ENCODE results near the gene RTKN2.

DNA sequence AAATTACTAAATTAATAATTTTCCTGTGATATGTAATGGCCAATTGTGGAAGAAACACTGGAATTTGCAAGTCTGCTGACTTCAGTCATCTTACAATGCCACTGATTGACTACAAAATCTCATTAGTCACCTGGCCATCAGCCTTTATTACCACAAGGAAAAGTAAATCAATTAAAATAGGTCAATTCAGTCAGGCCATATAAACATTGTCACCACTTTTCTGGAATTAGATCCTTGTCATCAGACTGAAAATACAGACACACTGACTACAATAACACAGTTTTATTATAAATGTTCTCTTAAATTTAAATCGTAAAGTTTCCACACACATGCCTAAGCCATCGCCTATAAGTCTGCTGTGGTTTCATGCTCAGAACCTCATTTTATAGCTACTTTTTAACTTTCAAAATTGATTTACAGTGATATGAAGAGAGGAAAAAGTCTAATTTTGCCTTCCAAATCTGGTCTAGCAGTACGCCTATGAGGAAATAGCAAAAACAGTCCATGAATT lies 54.2 kb downstream of the RTKN2 start:
- TF ChIP-seq, protein P1, sequence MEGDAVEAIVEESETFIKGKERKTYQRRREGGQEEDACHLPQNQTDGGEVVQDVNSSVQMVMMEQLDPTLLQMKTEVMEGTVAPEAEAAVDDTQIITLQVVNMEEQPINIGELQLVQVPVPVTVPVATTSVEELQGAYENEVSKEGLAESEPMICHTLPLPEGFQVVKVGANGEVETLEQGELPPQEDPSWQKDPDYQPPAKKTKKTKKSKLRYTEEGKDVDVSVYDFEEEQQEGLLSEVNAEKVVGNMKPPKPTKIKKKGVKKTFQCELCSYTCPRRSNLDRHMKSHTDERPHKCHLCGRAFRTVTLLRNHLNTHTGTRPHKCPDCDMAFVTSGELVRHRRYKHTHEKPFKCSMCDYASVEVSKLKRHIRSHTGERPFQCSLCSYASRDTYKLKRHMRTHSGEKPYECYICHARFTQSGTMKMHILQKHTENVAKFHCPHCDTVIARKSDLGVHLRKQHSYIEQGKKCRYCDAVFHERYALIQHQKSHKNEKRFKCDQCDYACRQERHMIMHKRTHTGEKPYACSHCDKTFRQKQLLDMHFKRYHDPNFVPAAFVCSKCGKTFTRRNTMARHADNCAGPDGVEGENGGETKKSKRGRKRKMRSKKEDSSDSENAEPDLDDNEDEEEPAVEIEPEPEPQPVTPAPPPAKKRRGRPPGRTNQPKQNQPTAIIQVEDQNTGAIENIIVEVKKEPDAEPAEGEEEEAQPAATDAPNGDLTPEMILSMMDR (IDR thresholded peaks at IDR 0.05; ENCODE audit: poor library complexity, severe bottlenecking) = no peak
- no peak for TF ChIP-seq POLR2AphosphoS5 (IDR thresholded peaks at IDR 0.05)
- no peak for TF ChIP-seq EZH2 (IDR thresholded peaks at IDR 0.05; ENCODE audit: borderline replicate concordance, insufficient read depth, low read length, poor library complexity, severe bottlenecking)
- TF ChIP-seq MXI1 (conservative IDR thresholded peaks at IDR 0.05; ENCODE audit: poor library complexity, severe bottlenecking) = no peak
- no peak for TF ChIP-seq TAF1 (IDR thresholded peaks at IDR 0.05; ENCODE audit: low read depth)
- TF ChIP-seq, protein P2, sequence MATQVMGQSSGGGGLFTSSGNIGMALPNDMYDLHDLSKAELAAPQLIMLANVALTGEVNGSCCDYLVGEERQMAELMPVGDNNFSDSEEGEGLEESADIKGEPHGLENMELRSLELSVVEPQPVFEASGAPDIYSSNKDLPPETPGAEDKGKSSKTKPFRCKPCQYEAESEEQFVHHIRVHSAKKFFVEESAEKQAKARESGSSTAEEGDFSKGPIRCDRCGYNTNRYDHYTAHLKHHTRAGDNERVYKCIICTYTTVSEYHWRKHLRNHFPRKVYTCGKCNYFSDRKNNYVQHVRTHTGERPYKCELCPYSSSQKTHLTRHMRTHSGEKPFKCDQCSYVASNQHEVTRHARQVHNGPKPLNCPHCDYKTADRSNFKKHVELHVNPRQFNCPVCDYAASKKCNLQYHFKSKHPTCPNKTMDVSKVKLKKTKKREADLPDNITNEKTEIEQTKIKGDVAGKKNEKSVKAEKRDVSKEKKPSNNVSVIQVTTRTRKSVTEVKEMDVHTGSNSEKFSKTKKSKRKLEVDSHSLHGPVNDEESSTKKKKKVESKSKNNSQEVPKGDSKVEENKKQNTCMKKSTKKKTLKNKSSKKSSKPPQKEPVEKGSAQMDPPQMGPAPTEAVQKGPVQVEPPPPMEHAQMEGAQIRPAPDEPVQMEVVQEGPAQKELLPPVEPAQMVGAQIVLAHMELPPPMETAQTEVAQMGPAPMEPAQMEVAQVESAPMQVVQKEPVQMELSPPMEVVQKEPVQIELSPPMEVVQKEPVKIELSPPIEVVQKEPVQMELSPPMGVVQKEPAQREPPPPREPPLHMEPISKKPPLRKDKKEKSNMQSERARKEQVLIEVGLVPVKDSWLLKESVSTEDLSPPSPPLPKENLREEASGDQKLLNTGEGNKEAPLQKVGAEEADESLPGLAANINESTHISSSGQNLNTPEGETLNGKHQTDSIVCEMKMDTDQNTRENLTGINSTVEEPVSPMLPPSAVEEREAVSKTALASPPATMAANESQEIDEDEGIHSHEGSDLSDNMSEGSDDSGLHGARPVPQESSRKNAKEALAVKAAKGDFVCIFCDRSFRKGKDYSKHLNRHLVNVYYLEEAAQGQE (IDR thresholded peaks at IDR 0.05; ENCODE audit: borderline replicate concordance) = no peak

Data from neural cell (in vitro differentiated cells).